ENCODE data around the gene PHTF1.

PHTF1 gene

GRCh38 chr1:113691184-113691583, 68.1 kb downstream of the PHTF1 start:
- no peak for DNase-seq
- no peak for TF ChIP-seq CTCF (IDR thresholded peaks at IDR 0.05)
- H3K27me3 ChIP-seq, result no peaks in the 10 kb centered on the region
- H3K4me1 ChIP-seq, result peaks cover 0 to 13% (median 0%) of the 10 kb centered on the region in 4 donors
- H3K4me3 ChIP-seq, result no peak overlapping the region
- H3K36me3 ChIP-seq, result peaks cover 5 to 28% (median 13%) of the 10 kb centered on the region in 3 donors
- intact Hi-C loops (cut with DNase I; ENCODE audit: low total_unique reads), result no loop called here
- H3K9me3 ChIP-seq, result peaks cover 0 to 19% (median 0%) of the 10 kb centered on the region in 3 donors
- no peak overlapping the region for H3K27ac ChIP-seq

GRCh38 chr1:113686891-113687618, 72.2 kb downstream of the PHTF1 start:
- H3K27ac ChIP-seq, result peak overlapping the region; percentile 43 to 60
- DNase-seq, result no peak
- no peak overlapping the region for H3K4me3 ChIP-seq
- no peaks in the 10 kb centered on the region for H3K27me3 ChIP-seq
- H3K36me3 ChIP-seq, result peaks cover 0 to 15% (median 6%) of the 10 kb centered on the region in 3 donors
- no peaks in the 10 kb centered on the region for H3K9me3 ChIP-seq
- TF ChIP-seq CTCF (IDR thresholded peaks at IDR 0.05), result no peak
- peaks cover 0 to 18% (median 0%) of the 10 kb centered on the region in 4 donors for H3K4me1 ChIP-seq
- intact Hi-C loops (cut with DNase I; ENCODE audit: low total_unique reads), result no loop called here

GRCh38 chr1:113684153-113684541, 75.1 kb downstream of the PHTF1 start:
- Histone ChIP-seq H3K4me1 (peaks cover 0 to 18% (median 0%) of the 10 kb centered on the region in 4 donors), H3K27me3 (no peaks in the 10 kb centered on the region), H3K9me3 (no peaks in the 10 kb centered on the region), H3K27ac (peak overlapping the region in 1 of 2 donors; percentile 50), H3K4me3 (no peak overlapping the region), H3K36me3 (peaks cover 0 to 10% (median 0%) of the 10 kb centered on the region in 3 donors)
- DNase-seq, result peak; percentile 62 to 73
- TF ChIP-seq CTCF (IDR thresholded peaks at IDR 0.05), result no peak
- intact Hi-C loops (cut with DNase I; ENCODE audit: low total_unique reads), result no loop called here

- TF ChIP-seq CTCF (IDR thresholded peaks at IDR 0.05), result no peak
- intact Hi-C loops (cut with DNase I; ENCODE audit: low total_unique reads), result no loop called here
- H3K36me3 ChIP-seq, result peaks cover 0 to 10% (median 0%) of the 10 kb centered on the region in 3 donors
- H3K27ac ChIP-seq, result peak overlapping the region in 1 of 2 donors; percentile 50
- no peak for DNase-seq
- no peaks in the 10 kb centered on the region for H3K9me3 ChIP-seq
- H3K4me1 ChIP-seq, result peaks cover 0 to 18% (median 0%) of the 10 kb centered on the region in 4 donors
- no peaks in the 10 kb centered on the region for H3K27me3 ChIP-seq
- no peak overlapping the region for H3K4me3 ChIP-seq
Observed at GRCh38 chr1:113683384-113684152, 75.7 kb downstream of the PHTF1 start.

GRCh38 chr1:113681596-113682337, 77.5 kb downstream of the PHTF1 start:
- no peaks in the 10 kb centered on the region for H3K9me3 ChIP-seq
- no peaks in the 10 kb centered on the region for H3K27me3 ChIP-seq
- no peak for DNase-seq
- H3K4me3 ChIP-seq, result no peak overlapping the region
- peaks cover 0 to 11% (median 0%) of the 10 kb centered on the region in 4 donors for H3K4me1 ChIP-seq
- H3K27ac ChIP-seq, result no peak overlapping the region
- TF ChIP-seq CTCF (IDR thresholded peaks at IDR 0.05), result no peak
- peaks cover 0 to 10% (median 0%) of the 10 kb centered on the region in 3 donors for H3K36me3 ChIP-seq
- intact Hi-C loops (cut with DNase I; ENCODE audit: low total_unique reads), result no loop called here
